HCT116 (cell line): ENCODE results near the gene NCLN.
"Not testable (repeated sequence)": the region's sequence is repeated elsewhere in the genome, so short reads cannot be mapped to it uniquely, and the experiment has no call there.

ENCODE experiments used
- CEBPB ChIP-seq: IDR thresholded peaks from 2 replicates; pipeline ENCODE4 v1.6.1; 2012; ENCODE audit warnings: low read depth
- CTCF ChIP-seq, 3 experiments: fragments of 200-600 bp in 1 of 3; sonication (generic) in 1 of 3; IDR thresholded peaks in 2 of 3; conservative IDR thresholded peaks in 1 of 3; 2 replicates each; pipeline ENCODE4 v1.5.1; 2012 to 2017; ENCODE audit warnings: low read depth in 2 of 3, low read length in 2 of 3, antibody characterized with exemption in 1 of 3, borderline replicate concordance in 1 of 3, control low read depth in 1 of 3, mild to moderate bottlenecking in 1 of 3, mixed read lengths in 1 of 3, mixed run types in 1 of 3, moderate library complexity in 1 of 3; ENCODE audit not compliant: insufficient read depth in 1 of 3
- ELF1 ChIP-seq: IDR thresholded peaks from 2 replicates; pipeline ENCODE4 v1.6.1; 2012; ENCODE audit warnings: low read depth, borderline replicate concordance
- EZH2 ChIP-seq: fragments of 200-600 bp; sonication (generic); IDR thresholded peaks from 2 replicates; pipeline ENCODE4 v1.6.1; 2017; ENCODE audit warnings: antibody characterized with exemption, mixed run types
- JUND ChIP-seq: IDR thresholded peaks from 2 replicates; pipeline ENCODE4 v1.6.1; 2012
- POLR2A ChIP-seq: IDR thresholded peaks from 2 replicates; pipeline ENCODE4 v1.7.0; 2011; ENCODE audit warnings: borderline replicate concordance; ENCODE audit not compliant: insufficient read depth, insufficient read length; ENCODE audit errors: extremely low read depth
- SP1 ChIP-seq: IDR thresholded peaks from 2 replicates; pipeline ENCODE4 v1.6.1; 2012; ENCODE audit warnings: low read depth
- YY1 ChIP-seq: IDR thresholded peaks from 2 replicates; pipeline ENCODE4 v1.6.1; 2011; ENCODE audit warnings: low read length, low read depth, moderate library complexity, mild to moderate bottlenecking; ENCODE audit not compliant: insufficient replicate concordance; ENCODE audit errors: extremely low read depth
- ZNF274 ChIP-seq: fragments of 200-500 bp; sonication (Bioruptor generic); IDR thresholded peaks from 2 replicates; pipeline ENCODE4 v1.6.1; 2014; ENCODE audit warnings: mild to moderate bottlenecking, low read depth, low read length, inconsistent platforms
- TF ChIP-seq, protein P1 (sequence below): IDR thresholded peaks from 2 replicates; pipeline ENCODE4 v1.6.1; 2012
- TF ChIP-seq, protein P2 (sequence below): IDR thresholded peaks from 2 replicates; pipeline ENCODE4 v1.6.1; 2011; ENCODE audit warnings: mild to moderate bottlenecking, low read length, moderate library complexity; ENCODE audit not compliant: insufficient replicate concordance; ENCODE audit errors: extremely low read depth

DNA sequence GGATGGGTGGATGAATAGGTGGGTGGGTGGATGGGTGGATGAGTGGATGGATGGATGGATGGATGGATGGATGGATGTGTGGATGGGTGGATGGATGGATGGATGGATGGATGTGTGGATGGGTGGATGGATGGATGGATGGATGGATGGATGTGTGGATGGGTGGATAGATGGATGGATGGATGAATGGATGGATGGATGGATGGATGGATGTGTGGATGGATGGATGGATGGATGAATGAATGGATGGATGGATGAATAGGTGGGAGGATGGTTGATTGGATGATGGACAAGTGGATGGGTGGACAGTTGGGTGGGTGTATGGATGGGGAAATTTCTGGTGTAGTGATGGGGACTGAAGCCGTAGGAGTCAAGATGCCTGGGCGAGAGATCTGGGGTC, 49.9 kb downstream of the NCLN start:
- not testable (repeated sequence) for TF ChIP-seq JUND; EZH2; SP1; CTCF (IDR thresholded peaks at IDR 0.05 in 2 of 3, conservative IDR thresholded peaks at IDR 0.05 in 1 of 3; ENCODE audit: borderline replicate concordance in 1 of 3, insufficient read depth in 1 of 3, low read depth in 2 of 3, low read length in 2 of 3); CEBPB; ELF1; POLR2A; YY1; ZNF274
- TF ChIP-seq, protein P1, sequence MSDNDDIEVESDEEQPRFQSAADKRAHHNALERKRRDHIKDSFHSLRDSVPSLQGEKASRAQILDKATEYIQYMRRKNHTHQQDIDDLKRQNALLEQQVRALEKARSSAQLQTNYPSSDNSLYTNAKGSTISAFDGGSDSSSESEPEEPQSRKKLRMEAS, result not testable (repeated sequence)
- TF ChIP-seq, protein P2, sequence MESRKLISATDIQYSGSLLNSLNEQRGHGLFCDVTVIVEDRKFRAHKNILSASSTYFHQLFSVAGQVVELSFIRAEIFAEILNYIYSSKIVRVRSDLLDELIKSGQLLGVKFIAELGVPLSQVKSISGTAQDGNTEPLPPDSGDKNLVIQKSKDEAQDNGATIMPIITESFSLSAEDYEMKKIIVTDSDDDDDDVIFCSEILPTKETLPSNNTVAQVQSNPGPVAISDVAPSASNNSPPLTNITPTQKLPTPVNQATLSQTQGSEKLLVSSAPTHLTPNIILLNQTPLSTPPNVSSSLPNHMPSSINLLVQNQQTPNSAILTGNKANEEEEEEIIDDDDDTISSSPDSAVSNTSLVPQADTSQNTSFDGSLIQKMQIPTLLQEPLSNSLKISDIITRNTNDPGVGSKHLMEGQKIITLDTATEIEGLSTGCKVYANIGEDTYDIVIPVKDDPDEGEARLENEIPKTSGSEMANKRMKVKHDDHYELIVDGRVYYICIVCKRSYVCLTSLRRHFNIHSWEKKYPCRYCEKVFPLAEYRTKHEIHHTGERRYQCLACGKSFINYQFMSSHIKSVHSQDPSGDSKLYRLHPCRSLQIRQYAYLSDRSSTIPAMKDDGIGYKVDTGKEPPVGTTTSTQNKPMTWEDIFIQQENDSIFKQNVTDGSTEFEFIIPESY, result not testable (repeated sequence)
